GM21737 (cell line): Measurements from ENCODE around the gene SIPA1.

ENCODE experiments used
- ATAC-seq: cut with Tn5 transposase; IDR thresholded peaks from one replicate; pipeline ENCODE4 v1.9.1; 2021; ENCODE audit warnings: mild to moderate bottlenecking, moderate library complexity; ENCODE audit not compliant: unreplicated experiment

The SIPA1 gene, protein sequence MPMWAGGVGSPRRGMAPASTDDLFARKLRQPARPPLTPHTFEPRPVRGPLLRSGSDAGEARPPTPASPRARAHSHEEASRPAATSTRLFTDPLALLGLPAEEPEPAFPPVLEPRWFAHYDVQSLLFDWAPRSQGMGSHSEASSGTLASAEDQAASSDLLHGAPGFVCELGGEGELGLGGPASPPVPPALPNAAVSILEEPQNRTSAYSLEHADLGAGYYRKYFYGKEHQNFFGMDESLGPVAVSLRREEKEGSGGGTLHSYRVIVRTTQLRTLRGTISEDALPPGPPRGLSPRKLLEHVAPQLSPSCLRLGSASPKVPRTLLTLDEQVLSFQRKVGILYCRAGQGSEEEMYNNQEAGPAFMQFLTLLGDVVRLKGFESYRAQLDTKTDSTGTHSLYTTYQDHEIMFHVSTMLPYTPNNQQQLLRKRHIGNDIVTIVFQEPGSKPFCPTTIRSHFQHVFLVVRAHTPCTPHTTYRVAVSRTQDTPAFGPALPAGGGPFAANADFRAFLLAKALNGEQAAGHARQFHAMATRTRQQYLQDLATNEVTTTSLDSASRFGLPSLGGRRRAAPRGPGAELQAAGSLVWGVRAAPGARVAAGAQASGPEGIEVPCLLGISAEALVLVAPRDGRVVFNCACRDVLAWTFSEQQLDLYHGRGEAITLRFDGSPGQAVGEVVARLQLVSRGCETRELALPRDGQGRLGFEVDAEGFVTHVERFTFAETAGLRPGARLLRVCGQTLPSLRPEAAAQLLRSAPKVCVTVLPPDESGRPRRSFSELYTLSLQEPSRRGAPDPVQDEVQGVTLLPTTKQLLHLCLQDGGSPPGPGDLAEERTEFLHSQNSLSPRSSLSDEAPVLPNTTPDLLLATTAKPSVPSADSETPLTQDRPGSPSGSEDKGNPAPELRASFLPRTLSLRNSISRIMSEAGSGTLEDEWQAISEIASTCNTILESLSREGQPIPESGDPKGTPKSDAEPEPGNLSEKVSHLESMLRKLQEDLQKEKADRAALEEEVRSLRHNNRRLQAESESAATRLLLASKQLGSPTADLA

GRCh38 chr11:65637794-65638419 lies at the start of gene SIPA1:
TSS of gene SIPA1 (plus strand) at chr11:65638101. CDS start at chr11:65640922, 2,821 bp downstream.
- ATAC-seq = peak; percentile 31

DNA sequence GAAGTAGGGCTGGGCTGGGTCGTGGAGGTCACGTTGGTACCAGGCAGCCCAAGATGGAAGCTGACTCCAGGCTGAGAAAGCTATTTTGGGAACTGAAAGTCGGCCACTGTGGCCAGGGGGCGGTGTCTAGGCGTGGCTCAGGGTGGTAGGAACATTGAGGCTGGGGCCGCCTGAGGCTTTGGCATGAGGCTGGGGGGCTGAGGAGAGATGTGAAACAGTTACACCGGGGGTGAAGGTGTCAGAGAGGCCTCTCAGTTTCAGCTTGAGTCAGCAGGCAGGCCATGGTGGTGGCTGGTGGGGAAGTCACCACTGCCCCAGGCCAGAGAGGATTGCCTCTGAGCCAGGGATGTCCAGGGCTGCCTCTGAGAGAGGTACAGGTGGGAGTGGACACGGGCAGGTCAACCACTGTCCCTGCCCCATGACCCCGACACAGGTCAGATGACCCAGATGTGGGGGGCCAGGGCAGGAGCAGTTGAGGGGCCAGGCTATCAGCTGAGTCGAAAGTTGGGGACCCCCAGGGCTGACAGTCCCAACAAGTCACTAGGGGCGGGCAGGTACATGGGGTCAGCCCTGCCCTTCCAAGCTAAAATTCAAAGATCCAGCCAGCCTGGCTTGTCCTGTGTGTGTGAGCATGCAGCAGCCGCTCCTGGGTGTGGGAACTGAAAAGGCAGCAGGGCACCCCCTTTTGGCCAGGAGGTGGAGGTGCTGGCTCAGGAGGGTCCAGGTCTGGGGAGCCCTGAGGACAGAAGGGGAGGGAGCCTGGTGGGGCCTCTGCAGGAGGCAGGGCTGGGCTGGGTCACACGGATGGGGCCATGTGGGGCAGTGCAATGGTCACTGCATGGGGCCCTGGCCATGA lies 49.5 kb upstream of the SIPA1 start:
- ATAC-seq = peak; percentile 73

GRCh38 chr11:65589444-65590239 lies 48.3 kb upstream of the SIPA1 start:
- ATAC-seq = no peak

DNA sequence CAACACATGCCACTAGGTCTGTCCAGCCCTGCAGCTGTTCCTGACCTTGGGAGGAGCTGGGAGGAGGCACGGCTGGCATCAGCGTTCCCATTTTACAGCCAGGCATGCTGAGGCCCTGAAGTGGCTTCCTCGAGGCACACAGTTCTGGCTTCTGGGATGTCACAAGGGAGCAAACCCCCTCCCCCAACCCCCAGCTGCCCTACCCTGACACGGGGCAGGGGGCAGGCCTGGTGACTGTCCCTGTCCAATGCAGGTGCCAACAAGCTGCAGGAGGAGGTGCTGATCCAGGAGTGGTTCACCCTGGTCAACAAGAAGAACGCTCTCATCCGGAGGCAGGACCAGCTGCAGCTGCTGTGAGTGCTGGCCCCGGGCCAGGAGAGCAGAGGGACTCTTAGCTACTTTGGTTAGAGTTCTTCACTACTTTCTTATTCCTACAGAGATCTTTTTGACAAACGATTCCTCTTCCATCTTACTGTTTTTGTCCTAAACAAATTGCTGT lies 47.6 kb upstream of the SIPA1 start:
- no peak for ATAC-seq

GRCh38 chr11:65591939-65592857 lies 45.7 kb upstream of the SIPA1 start:
- ATAC-seq = no peak

DNA sequence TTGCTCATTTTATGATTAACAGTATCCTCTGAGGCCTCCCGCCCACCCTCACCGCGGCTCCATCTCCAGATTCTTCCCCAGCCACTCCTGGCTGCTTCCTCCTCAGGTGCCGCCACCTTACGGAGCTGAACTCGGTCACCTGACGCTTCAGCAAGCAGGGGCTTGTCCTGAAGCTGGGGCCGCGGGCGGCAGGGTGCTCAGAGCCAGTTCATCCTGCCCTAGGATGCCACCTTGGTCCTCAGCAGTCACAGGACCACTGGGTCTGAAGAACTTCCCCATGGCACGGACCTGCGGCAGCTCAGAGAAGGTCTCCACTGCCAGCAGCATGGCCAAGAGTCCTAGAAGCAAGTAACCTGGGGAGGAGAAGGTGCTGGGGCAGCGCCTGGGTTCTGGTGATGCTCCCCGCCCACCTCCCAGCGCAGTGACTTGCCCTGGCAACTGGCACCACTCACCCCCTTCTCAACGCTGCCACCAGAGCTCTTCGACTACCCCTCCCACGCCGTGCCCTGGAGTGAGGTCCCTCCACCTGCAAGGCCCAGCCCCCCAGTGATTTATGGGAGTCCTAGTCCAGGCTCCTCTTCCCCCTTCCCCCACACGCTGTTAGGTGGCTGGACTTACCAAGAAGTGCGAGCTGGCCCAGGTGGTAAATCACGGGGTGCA lies 44.9 kb upstream of the SIPA1 start:
- ATAC-seq = no peak

GRCh38 chr11:65593518-65594414 lies 44.1 kb upstream of the SIPA1 start:
- no peak for ATAC-seq

GRCh38 chr11:65595131-65595530 lies 42.8 kb upstream of the SIPA1 start:
- ATAC-seq = no peak

- ATAC-seq = no peak
These were observed 42.2 kb upstream of the SIPA1 start, which contains the start of gene KCNK7 for GRCh38 chr11:65595543-65596281. TSS of gene KCNK7 (minus strand) at chr11:65595800. CDS start at chr11:65595772, 28 bp downstream.

GRCh38 chr11:65596520-65596919 lies 41.4 kb upstream of the SIPA1 start:
- no peak for ATAC-seq

DNA sequence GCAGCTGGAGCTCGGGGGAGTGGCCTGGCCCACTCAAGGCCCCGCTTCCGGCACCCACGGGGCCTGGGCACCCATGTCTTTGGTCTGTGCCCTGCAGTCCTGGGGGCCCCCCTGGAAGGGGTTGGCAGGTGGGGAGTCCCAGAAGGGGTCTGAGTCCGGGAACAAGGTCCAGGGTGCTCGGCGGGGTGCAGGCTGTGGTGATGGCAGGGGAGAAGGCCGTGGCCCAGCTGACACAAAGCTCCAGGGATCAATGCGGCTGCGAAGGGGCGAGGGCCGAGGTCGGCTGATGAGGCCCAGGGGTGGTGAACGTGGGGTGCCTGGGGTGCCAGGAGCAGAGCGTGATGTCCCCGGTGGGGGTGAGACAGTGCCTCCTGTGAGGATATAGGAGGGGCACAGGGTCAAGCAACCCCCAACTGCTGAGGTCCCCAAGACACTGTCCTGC lies 39.6 kb upstream of the SIPA1 start:
- ATAC-seq = no peak

- ATAC-seq = no peak
These were observed 38.5 kb upstream of the SIPA1 start for GRCh38 chr11:65599216-65599954.

DNA sequence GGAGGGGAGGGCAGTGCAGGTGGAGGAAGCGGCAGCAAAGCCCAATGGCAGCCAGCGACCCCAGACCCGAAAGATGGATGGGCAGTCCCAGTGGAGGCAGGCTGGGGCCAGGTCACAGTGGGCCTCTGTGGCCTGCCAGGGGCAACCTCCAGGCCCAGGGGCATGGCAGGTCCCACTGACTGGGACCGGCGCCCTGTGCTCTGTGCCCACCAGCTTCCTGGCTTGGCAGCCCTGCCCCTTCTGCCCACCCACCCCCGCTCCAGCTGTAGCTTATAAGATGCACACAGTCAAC lies 38.0 kb upstream of the SIPA1 start:
- no peak for ATAC-seq

- ATAC-seq = no peak
These were observed 33.6 kb upstream of the SIPA1 start for GRCh38 chr11:65604258-65604657.

GRCh38 chr11:65606876-65607613 lies 30.9 kb upstream of the SIPA1 start:
- no peak for ATAC-seq
